ENCODE results near the gene SERPINA3.

Gene SERPINA3

DNA sequence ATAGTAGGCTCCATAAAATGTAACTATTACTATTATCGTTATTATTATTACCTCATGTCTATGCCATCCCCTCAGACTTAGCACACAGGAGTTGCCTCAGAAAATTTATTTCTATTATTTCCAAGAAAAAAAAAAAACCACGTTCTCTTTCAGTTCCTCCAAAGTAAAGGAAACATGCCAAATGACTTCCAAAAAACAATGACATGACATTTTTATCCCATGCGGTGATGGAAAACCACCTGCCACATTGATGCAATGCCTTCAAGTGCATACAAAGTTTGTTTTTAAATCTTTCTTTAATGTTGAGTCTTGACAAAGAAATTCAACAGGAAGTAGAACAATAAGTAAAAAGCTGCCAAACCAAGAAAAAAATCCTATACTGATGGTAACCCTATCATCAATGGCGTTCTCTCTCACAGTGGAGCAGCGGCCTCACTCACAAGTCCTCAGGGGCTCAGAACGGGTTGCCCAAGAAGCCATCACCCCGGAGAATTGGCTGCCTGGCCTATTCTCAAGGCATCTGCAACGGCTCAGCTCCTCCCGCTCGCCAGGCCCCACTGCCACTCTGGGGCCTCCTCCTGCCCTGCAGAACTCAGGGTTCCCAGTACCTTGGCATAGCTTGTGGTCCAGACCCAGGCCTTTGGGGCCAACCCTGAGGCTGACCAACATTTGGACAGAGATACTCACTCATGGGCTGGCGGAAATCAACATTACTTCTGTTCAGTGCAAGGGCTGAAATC, 51.9 kb downstream of the SERPINA3 start:
- Mint-ChIP-seq H3K27ac (no peak overlapping the region), H3K4me3 (no peak overlapping the region), H3K36me3 (no peaks in the 10 kb centered on the region), H3K9me3 (ENCODE audit: low read depth) (no peaks in the 10 kb centered on the region), H3K27me3 (peaks cover 13% of the 10 kb centered on the region), H3K4me1 (ENCODE audit: low read depth) (peaks cover 1% of the 10 kb centered on the region)

DNA sequence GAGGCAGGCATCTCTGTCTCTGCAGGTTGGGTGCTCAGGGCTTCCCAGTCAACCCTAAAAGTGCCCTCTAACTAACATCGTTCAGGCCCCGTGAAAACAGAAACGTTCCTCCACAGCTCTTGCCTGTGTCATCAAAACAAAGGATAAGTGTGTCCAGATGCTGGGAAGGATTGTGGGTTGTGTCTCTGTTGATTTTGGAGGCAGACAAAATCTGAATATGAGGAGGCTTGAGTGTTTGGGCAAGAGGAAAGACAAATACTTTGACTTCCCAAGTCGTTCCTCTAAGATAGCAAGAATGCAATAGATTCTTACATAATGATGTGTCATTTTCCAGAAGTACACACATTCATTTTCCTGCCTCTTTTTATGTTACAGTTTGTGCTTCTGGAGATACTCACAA, 52.9 kb downstream of the SERPINA3 start:
- H3K4me1 Mint-ChIP-seq (ENCODE audit: low read depth) = peaks cover 1% of the 10 kb centered on the region
- no peaks in the 10 kb centered on the region for H3K36me3 Mint-ChIP-seq
- no peak overlapping the region for H3K27ac Mint-ChIP-seq
- peaks cover 12% of the 10 kb centered on the region for H3K27me3 Mint-ChIP-seq
- no peaks in the 10 kb centered on the region for H3K9me3 Mint-ChIP-seq (ENCODE audit: low read depth)
- H3K4me3 Mint-ChIP-seq = no peak overlapping the region

DNA sequence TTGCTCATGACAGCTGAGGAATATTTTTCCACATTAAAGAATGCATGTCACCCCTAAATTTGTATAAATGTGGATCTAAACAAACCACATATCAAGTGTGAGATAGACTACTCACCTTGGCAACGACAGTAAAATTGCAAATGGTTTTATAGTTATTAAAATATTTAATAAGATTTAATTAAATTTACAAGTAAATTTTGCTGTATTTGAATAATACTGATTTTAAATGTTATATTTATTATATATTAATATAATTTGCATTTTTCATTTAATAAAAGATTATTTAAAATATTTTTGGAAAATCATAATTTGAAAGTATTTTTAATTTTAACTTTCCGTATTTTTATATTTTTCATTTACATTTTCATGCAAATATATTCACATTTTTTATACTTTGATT, 53.4 kb downstream of the SERPINA3 start:
- Mint-ChIP-seq H3K27ac (no peak overlapping the region), H3K27me3 (peaks cover 8% of the 10 kb centered on the region), H3K9me3 (ENCODE audit: low read depth) (no peaks in the 10 kb centered on the region), H3K4me3 (no peak overlapping the region), H3K4me1 (ENCODE audit: low read depth) (peaks cover 1% of the 10 kb centered on the region), H3K36me3 (no peaks in the 10 kb centered on the region)

DNA sequence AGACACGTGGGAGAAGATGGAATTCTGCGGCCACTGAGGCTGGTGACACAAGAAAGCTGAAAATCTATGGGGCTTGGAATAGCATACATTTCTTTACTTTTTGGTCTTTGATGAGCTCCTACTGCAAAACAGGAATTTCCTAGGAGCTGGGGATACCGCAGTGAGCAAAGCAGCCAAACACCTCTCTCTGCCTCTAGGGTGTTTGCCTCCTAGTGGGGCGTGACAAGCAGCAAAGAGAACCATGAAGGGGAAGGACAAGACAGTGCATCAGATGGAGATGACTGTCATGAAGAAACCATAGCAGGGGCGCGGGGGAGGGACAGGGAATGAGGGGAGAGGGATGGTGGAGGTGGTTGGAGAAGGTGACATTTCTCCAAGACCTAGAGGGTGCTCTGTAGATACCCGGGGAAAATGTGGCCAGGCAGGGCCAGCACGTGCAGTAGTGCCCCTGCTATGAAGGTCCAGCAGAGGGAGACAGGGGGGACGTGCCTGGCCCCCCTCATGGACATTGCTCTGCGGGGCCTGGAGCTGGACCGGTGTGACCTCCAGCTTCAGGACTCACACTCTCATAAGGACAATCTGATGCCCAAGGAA, 58.6 kb downstream of the SERPINA3 start:
- Mint-ChIP-seq H3K4me1 (ENCODE audit: low read depth) (no peaks in the 10 kb centered on the region), H3K9me3 (ENCODE audit: low read depth) (no peaks in the 10 kb centered on the region), H3K27ac (no peak overlapping the region), H3K27me3 (peaks cover 2% of the 10 kb centered on the region), H3K4me3 (no peak overlapping the region), H3K36me3 (no peaks in the 10 kb centered on the region)

DNA sequence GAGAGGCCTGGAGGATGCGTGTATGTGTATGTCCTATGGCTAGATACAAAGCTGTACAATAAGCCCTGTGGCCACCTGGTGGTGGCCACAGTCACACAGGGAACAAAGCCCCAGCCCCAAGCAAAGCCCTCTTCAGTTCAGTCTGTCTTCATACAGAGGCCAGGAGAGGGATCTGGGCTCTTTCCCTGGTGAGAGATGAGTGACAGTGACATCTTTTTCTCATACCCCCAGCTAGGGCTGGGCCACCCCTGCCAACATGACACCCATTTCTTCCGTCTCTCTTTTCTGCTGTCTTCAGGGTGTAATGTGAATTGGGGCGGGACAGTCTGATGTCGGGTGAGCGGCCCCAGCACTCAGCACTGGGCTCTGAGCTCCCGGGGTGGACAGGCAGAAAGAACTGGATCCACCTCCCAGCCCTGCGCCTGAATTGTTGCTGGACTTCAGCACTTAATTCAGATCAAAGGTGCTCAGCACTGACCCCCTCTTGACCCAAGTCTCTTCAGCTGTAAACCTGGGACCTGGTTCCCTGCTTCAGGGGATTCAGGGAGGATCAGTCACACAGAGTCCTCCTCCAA, 59.8 kb downstream of the SERPINA3 start:
- Mint-ChIP-seq H3K4me3 (no peak overlapping the region), H3K4me1 (ENCODE audit: low read depth) (no peaks in the 10 kb centered on the region), H3K36me3 (no peaks in the 10 kb centered on the region), H3K9me3 (ENCODE audit: low read depth) (no peaks in the 10 kb centered on the region), H3K27me3 (peaks cover 4% of the 10 kb centered on the region), H3K27ac (no peak overlapping the region)

DNA sequence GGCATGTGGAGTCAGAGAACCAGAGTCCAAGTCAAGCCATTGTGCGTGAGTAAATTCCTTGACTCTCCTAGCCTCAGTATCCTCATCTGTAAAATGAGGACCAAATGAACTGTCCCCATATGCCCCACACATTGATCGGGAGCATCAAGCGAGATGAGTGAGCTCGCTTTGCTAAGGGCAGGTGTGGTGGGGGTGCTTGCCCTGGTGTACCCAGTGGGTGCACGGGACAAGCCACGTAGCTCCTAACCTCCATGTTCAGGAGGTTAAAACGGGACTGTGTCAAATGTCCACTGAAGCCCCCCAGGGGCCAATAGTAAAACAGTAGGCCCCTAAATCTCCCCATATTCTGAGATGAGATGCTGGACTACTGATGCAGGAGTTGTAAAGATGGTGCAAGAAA, 60.9 kb downstream of the SERPINA3 start:
- H3K4me3 Mint-ChIP-seq = no peak overlapping the region
- no peaks in the 10 kb centered on the region for H3K9me3 Mint-ChIP-seq (ENCODE audit: low read depth)
- H3K36me3 Mint-ChIP-seq = no peaks in the 10 kb centered on the region
- H3K4me1 Mint-ChIP-seq (ENCODE audit: low read depth) = no peaks in the 10 kb centered on the region
- peaks cover 4% of the 10 kb centered on the region for H3K27me3 Mint-ChIP-seq
- no peak overlapping the region for H3K27ac Mint-ChIP-seq

All from activated naive CD8-positive, alpha-beta T cell (primary cell).